Activated CD8-positive, alpha-beta memory T cell treated with anti-CD3 and anti-CD28 coated beads for 4 hours (primary cell): ENCODE measurements around the gene MAN2B2.

Experiments used
- DNase-seq, 2 donors: peaks; one replicate each; pipeline ENCODE4 v3.0.0-alpha.2; 2020; ENCODE audit warnings: low read depth in 2 of 2

MAN2B2 gene

GRCh38 chr4:6594826-6595355, 19.9 kb downstream of the MAN2B2 start:
- no peak for DNase-seq

DNA sequence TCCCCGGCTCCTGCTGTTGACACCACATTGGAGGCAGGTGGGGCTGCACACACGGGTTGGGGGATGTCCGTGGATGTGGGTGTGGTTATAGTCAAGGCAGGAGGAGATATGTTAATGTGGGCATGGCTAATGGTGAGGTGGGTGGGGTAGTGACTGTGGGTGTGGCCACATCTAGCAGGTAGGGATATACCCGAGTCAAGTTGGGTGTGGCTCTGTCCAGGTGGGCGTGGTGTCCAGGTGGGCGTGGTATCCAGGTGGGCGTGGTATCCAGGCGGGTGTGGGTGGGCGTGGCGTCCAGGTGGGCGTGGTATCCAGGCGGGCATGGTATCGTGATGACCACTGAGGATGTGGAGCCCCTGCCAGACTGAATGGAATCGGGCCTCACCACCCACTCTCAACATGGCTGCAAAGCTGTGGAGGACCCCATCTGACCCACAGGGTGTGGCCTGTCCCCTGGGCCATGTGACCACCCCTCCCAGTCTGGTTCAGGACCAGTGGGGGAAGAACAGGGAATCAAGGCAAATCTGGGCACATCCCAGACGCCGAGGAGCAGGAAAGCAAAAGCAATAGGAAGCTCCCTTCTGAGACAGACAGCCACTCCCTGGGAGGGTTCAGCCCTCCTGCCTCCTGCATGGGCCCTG, 21.0 kb downstream of the MAN2B2 start:
- DNase-seq, result no peak

- DNase-seq, result no peak
Observed at GRCh38 chr4:6596948-6597347, 22.0 kb downstream of the MAN2B2 start.

GRCh38 chr4:6598127-6598526, 23.1 kb downstream of the MAN2B2 start:
- DNase-seq, result no peak

GRCh38 chr4:6598641-6599040, 23.7 kb downstream of the MAN2B2 start:
- no peak for DNase-seq

- no peak for DNase-seq
Observed at GRCh38 chr4:6601661-6602250, 26.8 kb downstream of the MAN2B2 start.

DNA sequence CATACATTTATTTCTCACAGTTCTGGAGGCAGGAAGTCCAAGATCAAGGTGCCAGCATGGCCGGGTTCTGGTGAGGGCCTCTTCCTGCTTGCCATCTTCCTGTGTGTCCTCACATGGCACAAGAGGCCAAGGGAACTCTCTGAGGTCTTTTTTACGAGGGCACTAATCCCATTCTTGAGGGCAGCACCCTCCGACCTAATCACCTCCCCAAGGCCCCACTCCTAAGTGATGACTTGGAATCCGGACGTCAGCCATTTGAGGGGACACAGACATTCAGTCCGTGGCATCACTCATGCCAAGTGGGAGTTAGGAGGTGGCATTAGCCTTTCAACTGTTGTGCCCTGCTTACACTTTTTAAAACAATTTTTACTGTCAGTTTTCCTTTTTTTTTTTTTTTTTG, 27.3 kb downstream of the MAN2B2 start:
- DNase-seq, result no peak

GRCh38 chr4:6603128-6603527, 28.1 kb downstream of the MAN2B2 start:
- DNase-seq, result no peak

DNA sequence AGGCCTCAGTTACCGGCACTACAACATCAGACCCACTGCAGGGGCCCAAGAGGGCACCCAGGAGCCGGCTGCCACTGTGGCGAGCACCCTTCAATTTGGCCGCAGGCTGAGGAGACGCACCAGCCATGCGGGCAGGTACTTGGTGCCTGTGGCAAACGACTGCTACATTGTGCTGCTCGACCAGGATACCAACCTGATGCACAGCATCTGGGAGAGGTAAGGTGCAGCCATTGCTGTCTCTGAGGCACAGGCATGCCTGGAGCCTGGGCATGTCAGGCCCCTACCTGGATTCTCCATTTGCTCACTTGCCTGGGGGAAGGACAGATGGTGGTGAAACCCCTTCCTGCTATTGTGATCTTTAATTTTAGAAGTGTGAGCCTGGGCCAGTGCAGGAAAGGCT, 30.1 kb downstream of the MAN2B2 start:
- DNase-seq, result no peak

GRCh38 chr4:6605605-6606004, 30.6 kb downstream of the MAN2B2 start:
- no peak for DNase-seq

GRCh38 chr4:6606465-6607235, 31.7 kb downstream of the MAN2B2 start:
- no peak for DNase-seq

DNA sequence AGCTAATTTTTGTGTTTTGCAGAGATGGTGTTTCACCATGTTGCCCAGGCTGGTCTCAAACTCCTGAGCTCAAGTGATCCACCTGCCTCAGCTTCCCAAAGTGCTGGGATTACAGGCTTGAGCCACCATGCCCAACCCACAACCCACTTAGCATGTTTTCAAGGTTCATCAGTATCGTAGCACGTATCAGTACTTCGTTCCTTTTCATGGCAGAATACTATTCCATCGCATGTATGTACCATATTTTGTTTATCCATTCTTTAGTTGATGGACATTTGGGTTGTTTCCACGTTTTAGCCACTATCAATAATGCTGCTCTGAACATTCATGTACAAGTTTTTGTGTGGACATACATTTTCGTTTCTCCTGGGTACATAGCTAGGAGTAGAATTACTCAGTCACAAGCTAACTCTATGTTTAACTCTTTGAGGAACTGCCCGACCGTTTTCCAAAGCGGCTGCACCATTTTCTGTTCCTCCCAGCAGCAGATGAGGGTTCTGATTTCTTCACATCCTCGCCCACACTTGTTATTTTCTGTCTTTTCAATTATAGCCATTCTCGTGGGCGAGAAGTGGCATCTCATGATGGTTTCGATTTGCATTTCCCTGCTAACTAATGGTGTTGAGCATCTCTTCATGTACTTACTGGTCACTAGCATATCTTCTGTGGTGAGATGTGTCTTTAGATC, 32.5 kb downstream of the MAN2B2 start:
- no peak for DNase-seq

- no peak for DNase-seq
Observed at GRCh38 chr4:6608758-6609414, 33.9 kb downstream of the MAN2B2 start.

DNA sequence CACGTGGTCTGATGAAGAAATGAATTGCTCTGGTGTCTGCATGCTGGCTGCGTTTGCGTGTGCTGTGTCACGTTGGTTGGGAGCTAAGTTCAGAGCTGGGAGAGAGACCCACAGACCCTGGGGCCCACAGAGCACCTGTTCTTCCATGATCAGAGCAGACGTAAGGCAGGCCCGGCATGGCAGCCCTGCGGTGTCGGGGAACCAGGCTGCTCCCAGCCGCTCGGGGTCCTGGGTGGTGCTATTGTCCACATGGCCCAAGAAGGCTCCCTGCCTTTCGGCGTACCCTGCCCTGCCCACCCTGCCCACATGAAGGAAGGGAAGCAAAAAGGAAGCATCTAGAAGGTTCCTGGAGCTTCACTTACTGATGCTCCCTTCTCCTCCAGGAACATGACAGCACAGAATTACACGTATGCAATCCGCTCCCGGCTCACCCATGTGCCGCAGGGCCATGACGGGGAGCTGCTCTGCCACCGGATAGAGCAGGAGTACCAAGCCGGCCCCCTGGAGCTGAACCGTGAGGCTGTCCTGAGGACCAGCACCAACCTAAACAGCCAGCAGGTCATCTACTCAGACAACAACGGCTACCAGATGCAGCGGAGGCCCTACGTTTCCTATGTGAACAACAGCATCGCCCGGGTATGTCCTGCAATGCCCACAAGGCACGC, 34.6 kb downstream of the MAN2B2 start:
- no peak for DNase-seq

DNA sequence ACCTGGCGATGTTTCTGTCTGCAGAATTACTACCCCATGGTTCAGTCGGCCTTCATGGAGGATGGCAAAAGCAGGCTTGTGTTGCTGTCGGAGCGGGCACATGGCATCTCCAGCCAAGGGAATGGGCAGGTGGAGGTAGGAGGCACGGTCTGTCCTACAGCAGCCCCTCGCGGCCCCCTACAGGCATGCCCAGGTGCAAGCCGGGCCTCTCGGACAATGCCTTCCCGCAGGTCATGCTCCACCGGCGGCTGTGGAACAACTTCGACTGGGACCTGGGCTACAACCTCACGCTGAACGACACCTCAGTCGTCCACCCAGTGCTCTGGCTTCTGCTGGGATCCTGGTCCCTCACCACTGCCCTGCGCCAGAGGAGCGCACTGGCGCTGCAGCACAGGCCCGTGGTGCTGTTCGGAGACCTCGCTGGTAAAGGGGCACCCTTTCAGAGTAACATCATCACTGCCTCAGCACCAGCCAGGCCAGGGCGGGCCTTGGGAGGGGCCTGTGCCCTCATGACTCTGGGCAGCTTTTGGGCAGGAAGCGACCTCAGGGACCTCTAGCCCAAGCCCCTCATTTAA, 36.0 kb downstream of the MAN2B2 start:
- no peak for DNase-seq

GRCh38 chr4:6612961-6613675, 38.1 kb downstream of the MAN2B2 start:
- DNase-seq, result no peak

DNA sequence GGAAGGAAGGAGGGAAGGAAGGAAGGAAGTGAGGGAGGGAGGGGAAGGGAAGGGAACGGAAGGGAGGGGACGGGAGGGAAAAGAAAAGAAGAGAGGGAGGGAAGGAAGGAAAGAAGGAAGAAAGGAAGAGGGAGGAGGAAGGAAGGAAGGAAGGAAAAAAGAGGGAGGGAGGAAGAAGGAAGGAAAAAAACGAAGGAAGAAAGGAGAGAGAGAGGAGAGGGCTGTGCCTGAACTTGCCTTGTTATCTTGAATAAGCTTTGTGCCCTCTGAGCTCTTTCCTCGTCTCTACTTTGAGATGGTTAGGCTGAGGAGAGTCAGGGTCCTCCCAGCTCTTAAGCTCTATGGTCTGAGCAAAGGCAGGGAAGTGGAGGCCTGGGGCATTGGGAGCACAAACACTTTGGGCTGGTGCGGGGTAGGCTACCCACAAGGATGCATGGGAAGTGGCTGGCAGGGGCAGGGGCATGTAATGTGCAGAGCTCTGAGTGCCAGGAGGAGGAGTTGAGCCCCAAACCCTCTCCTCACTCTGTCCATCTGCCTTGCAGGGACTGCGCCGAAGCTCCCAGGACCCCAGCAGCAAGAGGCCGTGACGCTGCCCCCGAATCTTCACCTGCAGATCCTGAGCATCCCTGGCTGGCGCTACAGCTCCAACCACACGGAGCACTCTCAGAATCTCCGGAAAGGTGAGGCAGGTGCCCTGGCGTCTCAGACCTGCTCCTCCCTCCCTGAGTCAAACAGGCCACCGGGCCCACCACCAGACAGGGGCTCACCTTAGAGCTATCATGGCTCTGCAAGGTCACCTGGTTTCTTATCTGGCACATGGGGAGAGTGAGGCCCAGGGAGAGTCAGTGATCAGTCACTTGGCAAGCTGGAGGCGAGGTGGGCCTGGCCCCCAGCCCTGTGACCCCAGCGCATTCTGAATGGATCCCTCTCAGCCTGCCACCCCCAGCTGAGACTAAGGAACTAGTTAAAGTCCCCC, 39.0 kb downstream of the MAN2B2 start:
- no peak for DNase-seq

DNA sequence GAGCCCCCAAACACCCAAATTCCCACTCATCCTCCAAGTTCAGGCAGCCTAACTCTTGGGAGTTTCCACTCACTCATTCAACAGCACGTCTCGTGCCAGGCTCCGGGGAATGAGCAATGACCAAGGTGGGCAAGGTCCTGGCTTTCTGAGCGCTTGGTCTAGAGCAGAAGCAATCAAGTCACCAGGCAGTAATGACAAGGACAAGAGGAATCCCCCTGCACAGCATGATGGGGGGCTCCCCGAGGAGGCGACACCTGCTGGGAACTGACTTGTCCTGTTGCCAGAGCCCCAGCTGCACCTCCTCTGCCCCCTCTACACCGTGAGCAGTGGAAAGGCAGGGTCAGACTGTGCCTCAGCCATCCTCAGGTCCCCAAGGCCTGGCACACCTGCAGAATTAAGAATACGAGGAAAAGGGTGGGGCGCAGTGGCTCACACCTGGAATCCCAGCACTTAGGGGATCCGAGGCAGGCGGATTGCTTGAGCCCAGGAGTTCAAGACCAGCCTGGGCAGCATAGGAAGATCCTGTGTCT, 39.8 kb downstream of the MAN2B2 start:
- no peak for DNase-seq
